Astrocyte of the spinal cord (primary cell): ENCODE measurements around the gene CASTOR2.
"Not testable (repeated sequence)": the region's sequence is repeated elsewhere in the genome, so short reads cannot be mapped to it uniquely, and the experiment has no call there.

Experiments used
- DNase-seq: peaks from one replicate; pipeline ENCODE4 v3.0.0; 2011; ENCODE audit warnings: low read depth, low spot score
- H3K4me3 ChIP-seq: 2 replicates; pipeline ENCODE4 v1.5.1; 2011; ENCODE audit warnings: low read depth, mild to moderate bottlenecking, low read length, moderate library complexity
- in situ Hi-C: cut with HindIII; loops from 2 replicates; pipeline ENCODE4 v1.10.0; 2017; ENCODE audit warnings: low sequenced_read_pairs
- TF ChIP-seq, protein P1 (sequence below): IDR thresholded peaks from 2 replicates; pipeline ENCODE4 v1.5.1; 2012; ENCODE audit warnings: low read depth, mild to moderate bottlenecking, low read length, inconsistent platforms

CASTOR2 gene

DNA sequence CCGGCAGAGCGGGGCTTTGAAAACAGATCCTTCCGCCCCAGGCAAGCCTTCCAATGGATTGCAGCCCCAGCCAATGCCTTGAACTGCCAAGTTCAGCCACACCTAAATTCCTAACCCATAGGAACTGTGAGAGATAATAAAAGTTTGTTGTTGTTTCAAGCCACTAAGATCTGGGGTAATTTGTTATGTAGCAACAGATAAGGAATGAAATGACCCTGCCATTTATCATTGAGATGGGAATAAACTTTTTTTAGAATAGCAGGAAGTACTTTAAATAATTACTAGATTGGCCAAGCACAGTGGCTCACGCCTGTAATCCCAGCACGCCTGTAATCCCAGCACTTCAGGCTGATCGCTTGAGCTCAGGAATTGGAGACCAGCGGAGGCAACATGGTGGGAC is 11.5 kb downstream of the CASTOR2 start:
- DNase-seq, in situ Hi-C loops, H3K4me3 ChIP-seq: not testable (repeated sequence)

DNA sequence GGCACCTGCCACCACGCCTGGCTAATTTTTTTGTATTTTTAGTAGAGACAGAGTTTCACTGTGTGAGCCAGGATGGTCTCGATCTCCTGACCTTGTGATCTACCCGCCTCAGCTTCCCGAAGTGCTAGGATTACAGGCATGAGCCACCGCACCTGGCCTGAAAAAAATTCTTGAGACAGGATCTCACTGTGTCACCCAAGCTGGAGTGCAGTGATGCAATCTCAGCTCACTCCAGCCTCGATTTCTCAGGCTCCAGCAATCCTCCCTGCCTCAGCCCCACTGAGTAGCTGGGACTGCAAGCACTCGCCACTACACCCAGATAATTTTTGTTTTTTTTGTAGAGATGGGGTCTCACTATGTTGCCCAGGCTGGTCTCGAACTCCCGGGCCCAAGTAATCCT is 13.0 kb downstream of the CASTOR2 start:
- DNase-seq, in situ Hi-C loops, H3K4me3 ChIP-seq: not testable (repeated sequence)

DNA sequence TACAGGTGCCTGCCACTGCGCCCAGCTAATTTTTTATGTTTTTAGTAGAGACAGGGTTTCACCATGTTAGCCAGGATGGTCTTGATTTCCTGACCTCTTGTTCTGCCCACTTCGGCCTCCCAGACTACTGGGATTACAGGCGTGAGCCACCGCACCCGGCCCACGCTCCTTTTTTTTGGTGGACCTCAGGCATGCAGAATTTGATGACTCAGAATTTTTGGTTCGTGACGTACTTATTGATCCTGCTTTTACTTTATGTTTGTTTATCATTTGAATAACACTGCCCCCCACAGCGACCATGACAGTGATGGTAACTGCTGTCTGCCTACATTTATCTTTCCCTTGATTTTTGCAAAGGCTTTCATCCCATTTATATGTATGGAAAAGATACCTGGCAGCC is 23.9 kb downstream of the CASTOR2 start:
- DNase-seq, result peak; percentile 46
- in situ Hi-C loops, H3K4me3 ChIP-seq: not testable (repeated sequence)

DNA sequence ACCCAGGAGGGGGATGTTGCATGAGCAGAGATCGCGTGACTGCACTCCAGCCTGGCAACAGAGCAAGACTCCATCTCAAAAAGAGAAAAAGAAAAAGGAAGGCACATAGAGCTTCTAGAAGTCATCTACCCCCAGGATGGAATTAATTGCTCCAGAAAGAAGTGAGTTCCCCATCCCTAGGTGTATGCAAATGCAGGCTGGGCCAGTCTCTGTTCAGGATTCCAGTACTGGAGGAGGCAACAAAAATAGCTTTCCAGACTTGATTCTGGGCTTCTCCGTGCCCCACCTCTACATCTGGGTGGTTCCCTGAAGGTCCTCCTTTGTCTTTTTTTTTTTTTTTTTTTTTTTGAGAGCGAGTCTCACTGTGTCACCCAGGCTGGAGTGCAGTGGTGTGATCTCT is 28.6 kb downstream of the CASTOR2 start:
- in situ Hi-C loops, result no loop called here
- H3K4me3 ChIP-seq, result no peak overlapping the region
- TF ChIP-seq, protein P1, sequence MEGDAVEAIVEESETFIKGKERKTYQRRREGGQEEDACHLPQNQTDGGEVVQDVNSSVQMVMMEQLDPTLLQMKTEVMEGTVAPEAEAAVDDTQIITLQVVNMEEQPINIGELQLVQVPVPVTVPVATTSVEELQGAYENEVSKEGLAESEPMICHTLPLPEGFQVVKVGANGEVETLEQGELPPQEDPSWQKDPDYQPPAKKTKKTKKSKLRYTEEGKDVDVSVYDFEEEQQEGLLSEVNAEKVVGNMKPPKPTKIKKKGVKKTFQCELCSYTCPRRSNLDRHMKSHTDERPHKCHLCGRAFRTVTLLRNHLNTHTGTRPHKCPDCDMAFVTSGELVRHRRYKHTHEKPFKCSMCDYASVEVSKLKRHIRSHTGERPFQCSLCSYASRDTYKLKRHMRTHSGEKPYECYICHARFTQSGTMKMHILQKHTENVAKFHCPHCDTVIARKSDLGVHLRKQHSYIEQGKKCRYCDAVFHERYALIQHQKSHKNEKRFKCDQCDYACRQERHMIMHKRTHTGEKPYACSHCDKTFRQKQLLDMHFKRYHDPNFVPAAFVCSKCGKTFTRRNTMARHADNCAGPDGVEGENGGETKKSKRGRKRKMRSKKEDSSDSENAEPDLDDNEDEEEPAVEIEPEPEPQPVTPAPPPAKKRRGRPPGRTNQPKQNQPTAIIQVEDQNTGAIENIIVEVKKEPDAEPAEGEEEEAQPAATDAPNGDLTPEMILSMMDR, result no peak
- DNase-seq, result no peak

DNA sequence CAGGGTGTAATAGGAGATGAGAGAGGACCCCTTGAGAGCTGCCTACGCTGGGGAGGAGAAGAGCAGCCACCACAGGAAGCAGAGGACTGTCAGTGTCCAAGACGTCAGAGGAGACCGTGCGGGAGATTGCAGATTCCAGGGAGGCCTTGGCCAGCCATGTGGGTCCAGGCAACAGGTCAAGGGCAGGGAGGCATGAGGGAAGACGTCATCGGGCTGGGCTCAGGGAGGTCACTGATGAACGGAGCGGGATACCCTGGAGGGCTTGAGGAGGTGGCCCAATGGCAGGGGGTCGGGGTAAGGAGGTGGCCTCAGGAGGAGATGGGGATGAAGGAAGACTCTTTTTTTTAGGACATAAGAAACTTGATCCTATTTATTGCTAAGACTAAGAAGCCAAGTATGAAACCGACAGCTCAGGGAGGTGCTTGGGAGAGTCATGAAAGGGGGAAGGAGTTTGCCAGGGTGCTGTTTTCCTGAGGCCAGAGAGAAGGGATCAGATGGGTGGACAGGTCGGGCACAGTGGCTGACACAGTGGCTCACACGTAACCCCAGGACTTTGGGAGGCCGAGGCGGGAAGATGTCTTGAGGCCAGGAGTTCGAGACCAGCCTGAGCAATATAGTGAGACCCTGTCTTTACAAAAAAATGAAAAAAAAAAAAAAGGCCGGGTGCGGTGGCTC is 30.5 kb downstream of the CASTOR2 start:
- in situ Hi-C loops, H3K4me3 ChIP-seq: not testable (repeated sequence)
- peak; percentile 13 for DNase-seq

DNA sequence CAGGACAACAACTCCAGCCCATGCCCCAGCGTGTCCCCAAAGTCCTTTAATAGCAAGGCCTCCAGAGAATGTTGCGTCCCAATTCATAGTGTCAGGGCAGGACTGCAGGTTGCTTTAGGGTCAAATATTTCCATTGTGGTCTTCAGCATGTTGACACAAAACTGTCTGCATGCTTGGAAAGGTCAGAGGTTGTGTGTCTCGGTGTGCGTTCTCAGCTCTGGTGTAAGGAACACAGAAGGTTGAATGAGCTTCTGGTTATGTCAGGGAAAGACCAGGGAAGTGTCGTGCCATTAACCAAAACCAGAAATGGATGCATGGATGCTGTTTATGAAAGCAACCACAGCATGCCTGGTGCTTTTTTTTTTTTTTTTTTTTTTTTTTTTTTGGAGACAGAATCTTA is 31.9 kb downstream of the CASTOR2 start:
- in situ Hi-C loops, H3K4me3 ChIP-seq: not testable (repeated sequence)
- DNase-seq, result peak; percentile 7

DNA sequence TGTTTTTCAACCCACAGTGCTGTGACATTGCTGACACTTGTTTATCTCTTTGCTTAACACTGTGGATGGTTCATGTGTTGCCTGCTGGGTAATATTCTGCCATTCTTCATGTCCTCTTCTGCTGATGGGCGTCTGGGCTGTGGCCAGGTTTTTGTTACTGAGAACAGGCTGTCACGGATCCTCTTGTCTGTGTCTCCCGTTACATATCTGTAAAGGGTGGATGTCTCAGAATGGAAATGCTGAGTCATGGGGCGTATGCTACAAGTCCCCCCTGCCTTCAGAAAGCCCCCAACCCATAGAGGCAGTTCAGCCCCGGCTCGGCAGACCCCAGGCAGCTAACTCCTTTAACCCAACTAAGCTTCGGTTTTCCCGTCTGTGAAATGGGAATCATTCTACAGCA is 33.3 kb downstream of the CASTOR2 start:
- DNase-seq, result peak; percentile 5
- H3K4me3 ChIP-seq, in situ Hi-C loops: not testable (repeated sequence)

DNA sequence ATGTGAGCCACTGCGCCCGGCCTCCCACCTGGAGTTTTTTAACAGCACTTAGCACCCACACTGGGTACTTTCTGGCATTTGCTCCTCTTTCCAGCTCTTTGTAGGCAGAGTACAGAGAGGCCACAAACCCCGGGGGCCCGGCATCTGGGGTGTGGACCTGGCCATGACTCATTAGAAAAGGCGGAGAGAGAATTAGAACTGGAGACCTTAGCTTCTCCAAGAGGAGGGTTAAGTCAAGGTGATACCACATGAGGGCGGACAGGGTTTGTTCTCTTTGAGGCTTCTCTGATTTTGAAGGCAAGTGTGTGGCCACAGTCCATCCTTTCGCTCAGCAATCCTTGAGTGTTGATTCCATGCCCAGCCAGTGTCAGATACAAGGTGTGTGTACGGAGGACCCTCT is 36.9 kb downstream of the CASTOR2 start:
- in situ Hi-C loops, H3K4me3 ChIP-seq, DNase-seq: not testable (repeated sequence)

DNA sequence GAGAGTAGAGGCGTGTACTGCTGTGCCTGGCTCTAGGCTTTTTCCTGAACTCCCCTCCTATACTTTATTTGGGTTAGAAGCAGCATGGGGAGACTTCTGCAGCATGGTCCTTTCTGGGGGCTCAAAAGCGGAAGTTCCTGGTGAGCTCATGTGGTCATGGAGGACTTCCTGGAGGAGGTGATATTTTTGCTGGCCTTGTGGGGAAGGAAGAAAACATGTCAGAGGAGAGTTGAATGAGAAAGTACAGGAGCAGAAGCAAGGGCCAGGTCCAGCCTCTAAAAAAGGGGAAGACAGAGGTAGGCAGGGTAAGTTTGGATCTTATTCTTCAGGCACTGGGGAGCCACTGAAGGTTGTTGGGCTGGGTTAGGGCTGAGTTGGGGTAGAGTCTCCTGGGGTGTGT is 45.5 kb downstream of the CASTOR2 start:
- in situ Hi-C loops, result no loop called here
- no peak for DNase-seq
- H3K4me3 ChIP-seq, result no peak overlapping the region
- TF ChIP-seq, protein P1, result no peak

DNA sequence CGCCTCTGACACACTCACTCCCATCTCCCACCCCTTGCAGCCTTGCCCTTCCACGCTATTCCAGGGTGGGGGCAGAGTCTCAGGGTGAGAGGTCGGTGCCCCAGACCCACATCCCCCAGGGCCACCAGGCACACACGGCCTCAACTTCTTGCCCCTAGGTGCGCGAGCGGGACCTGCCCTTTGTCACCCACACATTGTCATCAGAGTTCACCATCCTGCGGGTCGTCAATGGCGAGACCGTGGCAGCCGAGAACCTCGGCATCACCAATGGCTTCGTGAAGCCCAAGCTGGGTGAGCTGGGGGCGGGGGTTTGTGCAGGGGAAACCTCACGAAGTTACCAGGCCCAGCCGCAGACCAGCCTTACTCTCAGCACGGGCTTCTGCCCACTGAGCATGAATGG is 53.3 kb downstream of the CASTOR2 start:
- in situ Hi-C loops, result no loop called here
- DNase-seq, result no peak
- TF ChIP-seq, protein P1, result no peak
- H3K4me3 ChIP-seq, result no peak overlapping the region
